GM13977 (cell line): ENCODE results near the gene CMSS1.

Experiments used
- DNase-seq: peaks from one replicate; pipeline ENCODE4 v3.0.0; 2012; ENCODE audit warnings: low spot score
- in situ Hi-C: fragments of 300-500 bp; cut with MboI; formaldehyde crosslinking; loops from one replicate; pipeline ENCODE4 v1.12.0; 2022; ENCODE audit warnings: low sequenced_read_pairs, low pct_unique_long_range_greater_than_20kb, mixed read lengths, inconsistent platforms; ENCODE audit not compliant: unreplicated experiment
- TF ChIP-seq, protein P1 (sequence below): IDR thresholded peaks from 2 replicates; pipeline ENCODE4 v1.5.1; 2012; ENCODE audit warnings: mild to moderate bottlenecking, control low read depth; ENCODE audit not compliant: insufficient read depth; ENCODE audit errors: extremely low read depth, missing control alignments

The CMSS1 gene

DNA sequence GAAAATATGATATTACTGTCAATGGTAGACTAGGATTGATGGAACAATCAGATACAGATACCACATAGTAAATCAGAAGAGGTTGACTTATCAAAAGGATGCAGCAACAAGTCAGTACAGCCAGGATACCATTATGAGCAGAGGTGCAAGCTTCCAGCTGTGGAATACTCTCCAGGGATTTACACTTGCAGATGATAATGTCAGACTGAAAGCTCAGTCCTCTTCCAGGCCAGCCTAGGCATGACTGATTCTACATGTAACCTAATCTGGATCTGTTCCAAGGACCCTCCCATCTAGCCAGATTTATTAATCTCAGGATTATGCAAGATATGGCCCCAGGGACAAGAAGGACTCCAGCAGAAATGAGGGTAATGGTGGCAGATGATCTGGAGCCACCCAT lies 288.4 kb downstream of the CMSS1 start:
- in situ Hi-C loops: no loop called here

DNA sequence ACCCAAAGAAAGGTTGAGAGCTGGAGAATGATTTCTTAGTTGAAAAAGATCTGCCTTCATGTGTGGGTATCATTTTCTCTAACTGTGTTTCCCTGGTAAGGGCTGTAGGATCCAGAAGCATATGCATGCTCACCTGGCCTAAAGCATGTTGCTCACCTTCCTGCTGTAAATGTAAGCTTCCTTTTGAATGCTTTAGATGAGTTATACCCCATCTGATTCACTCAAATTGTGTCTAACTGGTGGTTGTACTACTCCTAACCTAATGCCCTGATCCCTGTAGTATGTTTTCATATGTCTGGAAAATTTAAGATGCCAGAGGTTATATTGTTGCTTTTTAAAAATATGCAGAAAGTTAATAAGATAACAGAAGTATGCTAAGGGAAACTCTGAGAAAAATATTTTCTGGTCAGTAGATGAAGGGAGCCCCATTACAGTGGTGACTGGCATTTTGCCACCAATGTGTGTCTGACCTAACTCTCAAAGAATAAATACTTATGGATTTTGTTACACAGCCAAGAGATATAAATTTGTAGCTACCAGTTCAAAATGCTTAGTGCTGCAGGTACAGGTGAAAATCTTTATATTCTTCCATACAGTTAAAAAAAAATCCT lies 289.0 kb downstream of the CMSS1 start:
- in situ Hi-C loops: no loop called here
- DNase-seq: no peak
- TF ChIP-seq, protein P1, sequence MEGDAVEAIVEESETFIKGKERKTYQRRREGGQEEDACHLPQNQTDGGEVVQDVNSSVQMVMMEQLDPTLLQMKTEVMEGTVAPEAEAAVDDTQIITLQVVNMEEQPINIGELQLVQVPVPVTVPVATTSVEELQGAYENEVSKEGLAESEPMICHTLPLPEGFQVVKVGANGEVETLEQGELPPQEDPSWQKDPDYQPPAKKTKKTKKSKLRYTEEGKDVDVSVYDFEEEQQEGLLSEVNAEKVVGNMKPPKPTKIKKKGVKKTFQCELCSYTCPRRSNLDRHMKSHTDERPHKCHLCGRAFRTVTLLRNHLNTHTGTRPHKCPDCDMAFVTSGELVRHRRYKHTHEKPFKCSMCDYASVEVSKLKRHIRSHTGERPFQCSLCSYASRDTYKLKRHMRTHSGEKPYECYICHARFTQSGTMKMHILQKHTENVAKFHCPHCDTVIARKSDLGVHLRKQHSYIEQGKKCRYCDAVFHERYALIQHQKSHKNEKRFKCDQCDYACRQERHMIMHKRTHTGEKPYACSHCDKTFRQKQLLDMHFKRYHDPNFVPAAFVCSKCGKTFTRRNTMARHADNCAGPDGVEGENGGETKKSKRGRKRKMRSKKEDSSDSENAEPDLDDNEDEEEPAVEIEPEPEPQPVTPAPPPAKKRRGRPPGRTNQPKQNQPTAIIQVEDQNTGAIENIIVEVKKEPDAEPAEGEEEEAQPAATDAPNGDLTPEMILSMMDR: no peak

More for the DNA sequence above, 288.4 kb downstream of the CMSS1 start:
- TF ChIP-seq, protein P1: no peak
- DNase-seq: no peak

DNA sequence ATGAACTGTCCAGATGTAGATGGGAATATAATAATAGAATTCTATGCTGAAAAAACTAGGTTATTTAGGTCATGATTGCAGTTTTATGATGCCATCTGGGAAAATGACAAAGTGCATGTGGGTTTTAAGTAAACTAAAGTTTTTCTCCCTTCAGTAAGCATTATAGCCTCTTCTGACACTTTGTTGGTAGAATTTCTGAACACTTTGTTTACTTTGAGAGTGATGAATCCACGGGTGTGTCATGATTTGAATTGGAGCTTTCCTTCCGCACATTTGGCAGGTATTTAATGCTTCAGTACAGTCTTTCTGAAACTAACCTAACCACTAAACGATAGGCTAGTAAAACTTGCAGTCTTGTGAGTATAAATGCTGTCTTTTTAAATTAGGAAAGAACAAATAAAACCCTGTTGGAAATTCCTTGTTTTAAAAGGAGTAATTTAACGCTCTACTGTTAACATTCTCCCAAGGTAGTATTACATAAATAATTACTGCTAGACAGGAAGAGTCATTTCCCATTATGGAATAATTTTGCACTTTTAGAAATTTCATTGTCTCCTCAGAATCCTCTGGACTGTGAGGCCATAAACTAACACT lies 289.7 kb downstream of the CMSS1 start:
- TF ChIP-seq, protein P1: no peak
- in situ Hi-C loops: no loop called here
- DNase-seq: no peak

DNA sequence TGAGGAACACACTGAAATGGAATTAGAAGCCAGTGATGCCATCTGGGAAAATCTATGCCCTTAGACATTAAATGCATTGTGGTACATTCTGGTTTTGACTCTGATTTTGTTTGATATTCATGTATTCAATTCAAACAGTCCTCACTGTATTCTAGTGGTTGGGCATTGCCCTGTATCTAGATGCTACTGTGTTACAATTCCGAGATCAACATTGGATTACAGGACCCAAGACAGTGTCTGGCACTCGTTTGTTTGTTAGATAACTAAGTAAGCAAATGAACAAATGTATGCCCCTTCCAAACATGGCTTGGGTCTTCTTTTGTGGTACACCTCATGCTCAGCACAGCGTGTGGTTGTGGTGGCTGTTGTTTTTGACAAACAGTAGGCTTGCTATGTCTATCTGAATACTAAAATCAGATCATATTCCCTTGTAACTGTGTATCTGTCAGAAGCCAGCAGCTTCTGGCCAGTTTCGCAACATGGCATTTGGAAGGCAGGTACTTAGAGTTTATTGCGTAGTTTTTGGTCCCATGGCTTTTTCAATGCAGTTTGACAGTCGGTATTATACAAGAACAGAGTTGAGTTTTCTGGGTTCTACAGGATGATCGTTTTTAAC lies 290.9 kb downstream of the CMSS1 start:
- no peak for DNase-seq
- TF ChIP-seq, protein P1: no peak
- in situ Hi-C loops: no loop called here

DNA sequence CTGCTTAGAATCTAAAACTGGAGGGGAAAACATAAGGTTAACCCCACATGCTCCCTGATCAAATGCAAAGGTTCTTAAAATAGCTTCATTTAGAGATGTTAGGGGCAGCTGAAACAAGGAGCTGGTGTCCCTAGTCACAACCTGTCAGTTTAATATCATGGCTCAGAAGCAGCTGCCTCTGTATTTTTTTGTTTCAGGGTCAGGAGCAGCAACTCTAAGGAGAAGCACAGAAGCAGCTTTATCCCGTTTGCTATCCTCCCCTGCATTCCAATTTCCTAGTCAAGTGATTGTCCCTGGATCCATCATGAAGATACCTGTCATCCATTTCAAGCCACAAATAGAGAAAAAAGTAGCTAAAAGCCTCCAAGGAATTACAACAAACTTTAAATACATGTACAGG lies 292.5 kb downstream of the CMSS1 start:
- DNase-seq: no peak
- TF ChIP-seq, protein P1: no peak
- in situ Hi-C loops: no loop called here

DNA sequence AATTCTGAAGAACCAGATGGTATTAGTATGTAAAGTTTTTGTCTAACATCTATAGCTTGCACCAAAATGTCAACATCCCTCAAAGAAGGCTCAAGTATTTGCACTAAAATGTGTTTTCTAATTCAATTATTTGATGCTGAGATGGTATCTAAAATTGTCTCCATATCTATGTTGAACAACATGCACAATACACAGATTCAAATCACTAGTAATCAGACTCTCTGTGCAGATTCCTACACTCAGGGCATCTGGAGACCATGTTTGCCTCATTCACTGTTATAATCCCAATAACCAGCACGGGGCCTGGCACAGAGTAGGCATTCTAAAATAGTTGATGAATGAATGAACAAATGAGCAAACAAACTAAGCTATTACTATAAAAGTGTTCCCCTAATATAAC lies 294.1 kb downstream of the CMSS1 start:
- TF ChIP-seq, protein P1: no peak
- DNase-seq: no peak
- in situ Hi-C loops: no loop called here
